A549 treated with RU486 at 1 μM for 4 hours (cell line): ENCODE data around the gene SLC7A8. TPM values are rescaled to one million over a fixed set of nuclear protein-coding genes. Genes with fewer than 3 reads are reported as not detected.

Experiments used
- total RNA-seq: library from RNA; stranded (reverse); fragments of 200-300 nt; extraction: Qiagen RNA extraction; gene quantifications from 5 replicates; pipeline ENCODE4 v1.2.3, GENCODE V29; 2022; ENCODE audit warnings: low read depth

SLC7A8 gene
- 0.27 to 0.80 TPM (median 0.55 TPM) in 5 replicates for total RNA-seq

DNA sequence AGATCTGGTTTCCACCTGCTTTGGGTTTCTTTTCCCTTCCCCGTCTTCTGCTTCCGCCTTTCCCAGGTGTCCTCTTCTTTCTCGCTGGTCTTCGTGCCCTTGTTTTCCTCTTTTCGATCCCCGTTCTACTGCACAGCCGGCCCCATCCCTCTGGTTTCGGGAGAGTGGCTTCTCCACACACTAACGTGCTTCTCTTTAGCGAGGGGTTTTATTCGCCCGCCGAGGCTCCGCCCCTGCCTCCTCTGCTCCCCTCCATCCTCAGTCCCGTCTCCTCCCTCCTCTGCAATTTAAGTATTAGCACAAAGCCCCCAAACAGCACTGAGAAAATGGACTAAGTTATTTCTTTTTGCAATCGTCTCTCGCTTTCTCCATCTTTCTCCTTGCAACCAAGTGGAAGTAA lies at the start of gene SLC7A8:
Gene SLC7A8, minus strand, starts transcription at position 182 of the 400 bp plus-strand sequence. CDS start 746 bp downstream, outside the sequence.

GRCh38 chr14:23118506-23119362 lies 64.7 kb downstream of the SLC7A8 start, which contains the start of gene CEBPE:
Gene CEBPE, minus strand, starts transcription at chr14:23119255. Its CDS starts 164 bp downstream, at chr14:23119091.

DNA sequence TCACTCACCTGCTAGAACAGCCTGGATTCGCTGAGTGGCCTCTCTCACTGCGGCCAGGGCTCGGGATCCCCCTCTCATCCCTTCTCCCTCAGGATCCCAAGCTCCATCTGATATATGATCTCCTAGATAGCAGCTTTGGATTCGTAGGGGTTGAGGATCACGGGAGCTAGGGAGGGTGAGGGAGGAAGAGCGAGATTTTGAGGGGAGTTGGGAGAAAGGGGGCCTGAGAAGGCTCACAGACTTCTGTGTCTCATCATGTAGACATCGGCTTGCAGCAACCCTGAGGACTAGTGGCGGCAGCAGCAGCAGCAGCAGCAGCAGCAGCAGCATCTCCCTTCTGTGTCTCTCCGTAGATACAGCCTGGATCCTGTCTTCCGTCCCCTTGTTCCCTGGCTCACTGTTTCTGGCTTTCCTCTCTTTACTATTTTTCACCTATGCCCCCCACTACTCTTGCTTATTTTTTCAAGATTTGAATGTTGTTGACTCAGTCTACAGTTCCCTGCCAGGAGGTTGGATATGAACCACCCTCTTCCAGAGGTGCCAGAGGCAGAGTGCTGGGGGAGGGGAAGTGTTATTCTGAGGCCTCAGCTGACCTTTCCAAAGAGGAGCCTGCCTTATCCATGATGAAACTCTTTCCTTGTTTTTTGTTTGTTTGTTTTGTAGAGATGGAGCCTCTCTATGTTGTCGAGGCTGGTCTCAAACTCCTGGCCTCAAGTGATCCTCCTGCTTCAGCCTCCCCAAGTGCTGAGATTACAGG lies 78.7 kb downstream of the SLC7A8 start, which contains the start of gene CIROP:
Gene CIROP, minus strand, starts transcription at position 399 of the 757 bp plus-strand sequence. Its CDS starts 69 bp downstream, at position 330.

GRCh38 chr14:23095196-23096108 lies 88.0 kb downstream of the SLC7A8 start, which contains the start of gene C14orf119:
Gene C14orf119, plus strand, starts transcription at chr14:23095505. Its CDS starts 2,154 bp downstream, at chr14:23097659.

DNA sequence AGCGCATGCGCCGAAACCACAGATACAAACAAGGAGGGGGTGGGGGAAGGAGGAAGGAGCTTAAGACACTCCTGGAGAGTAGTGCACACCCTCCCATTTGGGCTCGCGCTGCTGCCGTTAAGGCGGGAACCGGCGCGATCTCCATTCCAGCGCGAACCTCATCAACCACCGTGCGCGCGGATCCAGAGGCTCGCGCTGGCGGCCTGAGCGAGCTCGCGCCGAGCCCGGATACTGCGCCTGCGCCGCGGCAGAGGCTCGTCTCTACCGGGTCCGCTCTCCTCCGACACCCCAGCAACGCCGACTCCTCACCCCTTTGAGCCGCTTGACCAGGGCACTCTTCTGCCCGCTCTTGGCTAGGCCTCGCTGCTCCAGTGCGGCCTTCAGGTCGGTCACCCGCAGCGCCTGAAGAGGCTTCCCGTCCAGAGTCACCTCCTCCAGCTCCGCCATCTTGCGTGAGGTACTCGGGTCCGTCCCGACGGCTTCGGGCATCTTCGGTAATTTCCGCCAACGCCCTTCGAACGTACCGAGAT lies 88.7 kb downstream of the SLC7A8 start, which contains the start of gene ACIN1:
Gene ACIN1, minus strand, starts transcription at position 471 of the 530 bp plus-strand sequence. Its CDS starts 24 bp downstream, at position 447.

Other genes starting within 250 kb of the SLC7A8 start
- 35.0 to 41.1 TPM (median 36.9 TPM) in 5 replicates for gene HAUS4, start 226.6 kb downstream of the SLC7A8 start, total RNA-seq
- gene AJUBA, start 201.1 kb downstream of the SLC7A8 start, total RNA-seq: 38.8 to 43.7 TPM (median 40.1 TPM) in 5 replicates
- 3.5 to 4.2 TPM (median 3.8 TPM) in 5 replicates for gene C14orf93, start 173.5 kb downstream of the SLC7A8 start, total RNA-seq
- gene PSMB5, start 148.8 kb downstream of the SLC7A8 start, total RNA-seq: 311 to 330 TPM (median 317 TPM) in 5 replicates
- gene PSMB11, start 141.4 kb downstream of the SLC7A8 start, total RNA-seq: not detected in 5 replicates
- 2.7 to 5.9 TPM (median 5.0 TPM) in 5 replicates for gene CDH24, start 126.1 kb downstream of the SLC7A8 start, total RNA-seq
- 98.6 to 112 TPM (median 108 TPM) in 5 replicates for gene ACIN1, start 88.5 kb downstream of the SLC7A8 start, total RNA-seq
- gene C14orf119, start 88.2 kb downstream of the SLC7A8 start, total RNA-seq: 79.6 to 113 TPM (median 107 TPM) in 5 replicates
- not detected in 5 replicates for gene CIROP, start 78.7 kb downstream of the SLC7A8 start, total RNA-seq
- gene CEBPE, start 64.4 kb downstream of the SLC7A8 start, total RNA-seq: not detected in 5 replicates
- gene RNF212B, start 54.3 kb upstream of the SLC7A8 start, total RNA-seq: not detected in 5 replicates
- gene HOMEZ, start 102.5 kb upstream of the SLC7A8 start, total RNA-seq: 6.8 to 9.3 TPM (median 7.4 TPM) in 5 replicates
- gene PPP1R3E, start 119.2 kb upstream of the SLC7A8 start, total RNA-seq: 3.5 to 6.1 TPM (median 4.6 TPM) in 5 replicates
- gene BCL2L2, start 123.2 kb upstream of the SLC7A8 start, total RNA-seq: 18.6 to 22.7 TPM (median 21.0 TPM) in 5 replicates
- 133 to 164 TPM (median 158 TPM) in 5 replicates for gene PABPN1, start 137.8 kb upstream of the SLC7A8 start, total RNA-seq
- gene SLC22A17, start 169.2 kb upstream of the SLC7A8 start, total RNA-seq: 5.2 to 8.9 TPM (median 6.8 TPM) in 5 replicates
- not detected in 5 replicates for gene EFS, start 181.5 kb upstream of the SLC7A8 start, total RNA-seq
- not detected in 5 replicates for gene IL25, start 189.1 kb upstream of the SLC7A8 start, total RNA-seq
- not detected in 5 replicates for gene CMTM5, start 193.4 kb upstream of the SLC7A8 start, total RNA-seq
- gene MYH6, start 224.6 kb upstream of the SLC7A8 start, total RNA-seq: not detected in 5 replicates